NCI-H1105 (cell line): ENCODE data around the gene GPRC5C.

Source experiments
- DNase-seq: peaks from one replicate; lab custom pipeline; 2025; lab: John Stamatoyannopoulos, UW

Gene GPRC5C

DNA sequence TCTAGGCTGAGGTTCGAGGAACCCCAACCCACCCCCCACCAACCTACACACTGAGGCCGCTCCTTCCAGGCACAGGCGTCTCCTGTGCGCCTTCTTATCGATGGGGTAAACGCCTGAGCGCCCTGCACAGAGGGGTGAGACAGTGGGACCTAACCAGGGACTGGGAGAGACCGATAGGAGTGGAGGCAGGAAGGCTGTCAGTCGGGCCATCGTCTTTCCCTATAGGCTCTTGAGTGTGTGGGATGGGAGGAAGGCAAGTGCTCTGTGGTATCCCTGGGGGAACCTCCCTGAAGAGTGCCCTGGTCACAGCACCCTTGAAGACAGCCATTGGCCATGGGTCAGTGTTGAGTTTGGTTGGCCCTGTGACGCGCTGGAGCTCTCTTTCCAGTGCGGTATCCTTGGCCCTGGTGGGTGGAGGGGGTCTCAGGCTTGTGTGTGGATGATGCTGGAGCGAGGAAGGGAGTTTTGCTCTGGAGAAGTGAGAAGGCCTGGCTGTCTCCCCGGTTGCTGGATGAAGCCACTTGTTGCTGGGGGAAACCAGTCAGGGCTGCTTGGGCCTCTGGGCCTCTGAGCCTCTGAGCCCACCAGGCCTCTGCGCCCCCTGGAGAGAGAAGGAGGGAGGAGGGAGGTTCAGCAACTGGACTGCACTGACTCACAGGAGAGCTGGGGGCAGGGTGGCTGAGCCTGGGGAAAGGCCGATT, 1.7 kb downstream of the GPRC5C start:
- no peak for DNase-seq

GRCh38 chr17:74435775-74436359, 4.0 kb downstream of the GPRC5C start:
- DNase-seq, result no peak

DNA sequence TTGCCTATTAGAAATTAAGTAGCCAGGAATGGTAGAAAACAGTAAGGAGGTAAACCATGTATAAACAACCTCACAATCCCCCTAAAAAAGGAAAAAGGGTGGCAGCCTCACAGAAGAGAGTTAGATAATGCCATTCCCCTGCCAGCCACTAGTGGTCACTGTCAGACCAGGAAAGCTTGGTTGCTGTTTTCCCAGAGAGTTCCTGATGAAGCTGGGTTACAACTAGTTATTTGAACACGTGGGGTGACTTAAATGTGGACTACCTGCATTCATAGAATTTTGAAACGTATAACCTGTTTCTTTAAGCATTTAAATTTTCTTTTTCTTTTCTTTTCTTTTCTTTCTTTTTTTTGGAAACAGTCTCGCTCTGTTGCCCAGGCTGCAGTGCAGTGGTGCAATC, 5.8 kb downstream of the GPRC5C start:
- no peak for DNase-seq

DNA sequence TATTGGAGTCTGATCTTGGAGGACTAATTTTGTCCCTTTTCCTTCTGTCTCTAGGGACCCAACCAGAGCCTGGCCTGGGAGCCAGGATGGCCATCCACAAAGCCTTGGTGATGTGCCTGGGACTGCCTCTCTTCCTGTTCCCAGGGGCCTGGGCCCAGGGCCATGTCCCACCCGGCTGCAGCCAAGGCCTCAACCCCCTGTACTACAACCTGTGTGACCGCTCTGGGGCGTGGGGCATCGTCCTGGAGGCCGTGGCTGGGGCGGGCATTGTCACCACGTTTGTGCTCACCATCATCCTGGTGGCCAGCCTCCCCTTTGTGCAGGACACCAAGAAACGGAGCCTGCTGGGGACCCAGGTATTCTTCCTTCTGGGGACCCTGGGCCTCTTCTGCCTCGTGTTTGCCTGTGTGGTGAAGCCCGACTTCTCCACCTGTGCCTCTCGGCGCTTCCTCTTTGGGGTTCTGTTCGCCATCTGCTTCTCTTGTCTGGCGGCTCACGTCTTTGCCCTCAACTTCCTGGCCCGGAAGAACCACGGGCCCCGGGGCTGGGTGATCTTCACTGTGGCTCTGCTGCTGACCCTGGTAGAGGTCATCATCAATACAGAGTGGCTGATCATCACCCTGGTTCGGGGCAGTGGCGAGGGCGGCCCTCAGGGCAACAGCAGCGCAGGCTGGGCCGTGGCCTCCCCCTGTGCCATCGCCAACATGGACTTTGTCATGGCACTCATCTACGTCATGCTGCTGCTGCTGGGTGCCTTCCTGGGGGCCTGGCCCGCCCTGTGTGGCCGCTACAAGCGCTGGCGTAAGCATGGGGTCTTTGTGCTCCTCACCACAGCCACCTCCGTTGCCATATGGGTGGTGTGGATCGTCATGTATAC, 8.0 kb downstream of the GPRC5C start:
- DNase-seq, result no peak

- no peak for DNase-seq
Observed at GRCh38 chr17:74441537-74441936, 9.6 kb downstream of the GPRC5C start.

DNA sequence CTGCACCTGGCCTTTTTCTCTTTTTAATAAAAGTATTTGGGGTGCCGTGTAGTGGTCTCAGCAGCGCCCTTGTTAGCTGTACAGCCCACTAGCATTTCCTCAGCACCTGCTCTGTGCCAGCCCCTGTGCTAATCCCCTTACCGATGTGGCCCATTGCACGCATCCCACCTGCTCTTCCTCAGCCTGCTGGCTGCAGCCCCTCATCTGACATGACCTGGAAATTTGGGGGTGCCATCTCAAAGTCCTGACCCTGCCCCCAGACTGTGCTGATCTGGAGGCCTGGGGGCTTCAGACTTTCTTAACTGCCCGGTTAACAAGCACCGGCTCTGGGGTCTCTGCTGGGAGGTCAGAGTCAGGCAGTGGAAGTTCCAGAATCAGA, 10.4 kb downstream of the GPRC5C start:
- DNase-seq, result no peak

- peak; percentile 59 for DNase-seq
Observed at GRCh38 chr17:74442670-74443515, 11.0 kb downstream of the GPRC5C start.

GRCh38 chr17:74443516-74444296, 11.8 kb downstream of the GPRC5C start:
- no peak for DNase-seq

- no peak for DNase-seq
Observed at GRCh38 chr17:74444406-74444805, 12.5 kb downstream of the GPRC5C start.

- no peak for DNase-seq
Observed at GRCh38 chr17:74445158-74445557, 13.3 kb downstream of the GPRC5C start.

GRCh38 chr17:74446551-74447500, 14.9 kb downstream of the GPRC5C start:
- no peak for DNase-seq

DNA sequence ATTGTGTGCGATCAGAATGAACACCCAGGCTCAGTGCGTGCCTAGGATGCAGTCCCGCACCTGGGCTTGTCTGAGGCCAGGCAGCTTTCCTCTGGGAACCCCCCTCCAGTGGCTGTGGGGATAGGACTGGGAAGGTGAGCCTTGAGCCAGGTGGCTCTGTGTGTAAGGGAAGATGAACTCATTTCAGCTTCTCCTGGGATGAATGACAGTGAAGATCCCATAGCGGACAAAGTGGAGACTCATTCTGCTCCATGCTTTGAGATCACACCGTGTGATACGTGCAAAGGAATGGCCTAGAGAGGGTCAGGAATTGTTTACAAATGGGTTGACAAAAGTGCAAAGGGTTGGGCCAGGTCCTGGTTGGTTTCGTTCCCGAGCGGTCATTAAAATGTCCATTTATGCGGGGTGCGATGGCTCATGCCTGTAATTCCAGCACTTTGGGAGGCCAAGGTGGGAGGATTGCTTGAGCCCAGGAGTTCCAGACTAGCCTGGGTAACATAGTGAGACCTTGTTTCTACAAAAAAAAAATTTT, 15.8 kb downstream of the GPRC5C start:
- no peak for DNase-seq

- no peak for DNase-seq
Observed at GRCh38 chr17:74448756-74449155, 16.9 kb downstream of the GPRC5C start.

GRCh38 chr17:74449306-74449705, 17.4 kb downstream of the GPRC5C start:
- DNase-seq, result no peak

DNA sequence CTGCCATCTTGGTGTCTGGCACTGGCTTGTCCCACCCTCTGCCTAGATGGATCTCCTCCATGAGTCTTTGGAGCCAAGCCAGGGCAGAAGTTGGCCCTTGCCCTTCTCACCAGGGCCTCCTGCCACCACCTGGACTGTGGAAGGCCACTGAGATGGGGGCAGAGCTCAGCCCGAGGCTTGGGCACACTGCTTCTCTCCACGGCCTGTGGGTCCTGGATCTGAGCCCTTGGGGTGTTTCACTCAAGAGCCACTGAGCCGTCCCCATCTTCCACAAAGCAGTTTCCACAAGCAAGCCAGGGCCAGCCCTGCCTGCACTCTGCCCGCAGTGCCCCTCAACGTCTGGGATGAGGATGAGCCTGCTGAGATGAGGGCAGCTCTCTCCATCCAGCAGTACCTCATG, 17.9 kb downstream of the GPRC5C start:
- no peak for DNase-seq

- no peak for DNase-seq
Observed at GRCh38 chr17:74450231-74450630, 18.3 kb downstream of the GPRC5C start.

GRCh38 chr17:74450925-74451403, 19.1 kb downstream of the GPRC5C start:
- no peak for DNase-seq

- no peak for DNase-seq
Observed at GRCh38 chr17:74451557-74451956, 19.7 kb downstream of the GPRC5C start.

GRCh38 chr17:74452033-74452840, 20.3 kb downstream of the GPRC5C start:
- DNase-seq, result no peak
